Esophagus muscularis mucosa (tissue), 4 donors: ENCODE measurements around the gene SNAPC3.

Experiments used
- CTCF ChIP-seq, 3 experiments: fragments of 200-600 bp in 2 of 3; fragments of 450-650 bp in 1 of 3; sonication (generic) in 2 of 3; IDR thresholded peaks; one replicate each; pipeline ENCODE4 v1.5.1; 2017 to 2019; ENCODE audit warnings: antibody characterized with exemption in 3 of 3, mild to moderate bottlenecking in 2 of 3, moderate library complexity in 1 of 3
- EP300 ChIP-seq: sonication (generic); formaldehyde crosslinking; IDR thresholded peaks from one replicate; pipeline ENCODE4 v1.6.1; 2017; ENCODE audit warnings: antibody characterized with exemption
- POLR2A ChIP-seq: fragments of 450-650 bp; IDR thresholded peaks from one replicate; pipeline ENCODE4 v1.6.1; 2017; ENCODE audit warnings: antibody characterized with exemption, moderate library complexity, mild to moderate bottlenecking, low read depth
- POLR2AphosphoS5 ChIP-seq, 2 donors: sonication (generic); formaldehyde crosslinking; IDR thresholded peaks; one replicate each; pipeline ENCODE4 v1.6.1; 2017; ENCODE audit warnings: antibody characterized with exemption in 2 of 2

DNA sequence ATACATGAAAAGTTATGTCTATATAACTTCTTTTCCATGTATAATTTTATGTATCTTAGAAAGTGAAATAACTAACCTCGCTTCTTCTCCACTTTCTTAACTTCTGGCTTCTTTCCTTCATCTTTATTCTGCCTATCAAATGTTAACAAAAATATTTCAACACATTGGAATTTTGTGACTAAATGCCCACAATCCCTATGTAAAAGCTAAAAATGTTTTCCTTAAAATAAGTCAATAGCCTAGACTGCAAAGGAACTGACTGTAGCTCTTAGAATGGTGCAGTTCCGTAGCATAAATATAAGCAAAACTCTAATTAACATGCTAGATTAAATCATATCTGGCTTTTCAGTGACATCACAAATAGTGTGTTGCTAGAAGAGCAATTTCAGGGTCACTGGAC lies 47.2 kb downstream of the SNAPC3 start:
- no peak for TF ChIP-seq CTCF (IDR thresholded peaks at IDR 0.05)
- TF ChIP-seq POLR2AphosphoS5 (IDR thresholded peaks at IDR 0.05), result no peak
- no peak for TF ChIP-seq POLR2A
- no peak for TF ChIP-seq EP300
